HG03196 (cell line): Measurements from ENCODE around the gene ST6GALNAC3.

Experiments used
- ATAC-seq: cut with Tn5 transposase; IDR thresholded peaks from one replicate; pipeline ENCODE4 v1.9.1; 2021; ENCODE audit not compliant: unreplicated experiment

The ST6GALNAC3 gene

GRCh38 chr1:76279101-76279748 lies 204.7 kb downstream of the ST6GALNAC3 start:
- ATAC-seq = no peak

DNA sequence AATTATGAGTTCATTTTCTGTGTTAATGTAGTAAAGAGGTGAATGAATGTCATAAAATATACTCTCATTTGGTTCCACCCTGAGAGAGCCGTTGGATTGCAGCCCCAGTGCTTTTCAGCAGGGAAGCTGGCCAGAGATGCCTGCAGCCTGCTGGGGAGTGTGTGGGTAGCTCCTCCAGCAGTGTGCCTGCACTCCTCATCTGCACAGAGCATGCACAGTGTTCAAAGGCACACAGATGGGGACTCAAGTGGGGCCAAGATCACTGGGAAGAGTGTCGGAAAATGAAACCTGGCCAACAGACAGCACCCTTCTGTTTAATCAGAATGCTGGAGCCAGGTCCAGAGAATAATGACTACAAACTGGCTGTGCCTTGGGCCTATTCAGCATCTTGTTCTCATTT lies 206.8 kb downstream of the ST6GALNAC3 start:
- ATAC-seq = no peak

DNA sequence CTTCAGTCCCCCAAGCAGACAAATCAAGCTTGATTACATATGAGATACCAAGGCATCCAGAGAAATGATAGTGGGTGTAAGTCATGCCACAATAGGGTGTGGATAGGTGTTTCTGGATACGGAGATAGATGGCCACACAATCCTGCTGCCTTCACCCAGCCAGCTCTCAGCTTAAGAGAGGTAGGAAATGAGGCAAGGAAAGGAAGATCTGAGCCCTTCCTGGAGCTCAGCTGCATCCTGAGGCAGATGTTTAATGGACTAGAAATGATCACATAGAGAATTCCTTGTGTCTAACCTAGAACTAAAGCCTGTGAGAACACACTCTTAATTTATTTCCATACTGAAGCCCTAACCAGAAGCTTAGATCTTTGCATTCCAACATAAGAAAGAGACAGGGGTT lies 210.3 kb downstream of the ST6GALNAC3 start:
- ATAC-seq = no peak

- no peak for ATAC-seq
Observed at GRCh38 chr1:76285578-76286135, 211.1 kb downstream of the ST6GALNAC3 start.

DNA sequence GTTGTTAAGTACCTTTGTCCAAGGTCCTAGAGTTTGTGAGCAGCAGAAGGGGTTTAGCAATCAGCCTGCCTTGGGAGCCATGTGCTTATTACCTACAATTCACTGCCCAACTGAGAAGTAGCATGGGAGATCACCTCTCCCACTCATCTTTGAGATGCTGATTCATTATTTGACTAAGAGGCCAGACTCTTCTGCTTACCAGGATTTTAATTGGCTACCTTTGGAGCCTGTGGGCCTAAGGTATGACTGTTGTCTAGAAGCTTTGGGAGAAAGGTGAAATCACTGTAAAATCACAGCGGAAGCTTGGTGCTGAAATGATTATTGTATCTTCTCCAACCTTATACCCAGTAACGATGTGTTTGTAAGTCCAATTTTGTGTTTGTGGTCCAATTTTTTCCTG lies 213.4 kb downstream of the ST6GALNAC3 start:
- no peak for ATAC-seq

DNA sequence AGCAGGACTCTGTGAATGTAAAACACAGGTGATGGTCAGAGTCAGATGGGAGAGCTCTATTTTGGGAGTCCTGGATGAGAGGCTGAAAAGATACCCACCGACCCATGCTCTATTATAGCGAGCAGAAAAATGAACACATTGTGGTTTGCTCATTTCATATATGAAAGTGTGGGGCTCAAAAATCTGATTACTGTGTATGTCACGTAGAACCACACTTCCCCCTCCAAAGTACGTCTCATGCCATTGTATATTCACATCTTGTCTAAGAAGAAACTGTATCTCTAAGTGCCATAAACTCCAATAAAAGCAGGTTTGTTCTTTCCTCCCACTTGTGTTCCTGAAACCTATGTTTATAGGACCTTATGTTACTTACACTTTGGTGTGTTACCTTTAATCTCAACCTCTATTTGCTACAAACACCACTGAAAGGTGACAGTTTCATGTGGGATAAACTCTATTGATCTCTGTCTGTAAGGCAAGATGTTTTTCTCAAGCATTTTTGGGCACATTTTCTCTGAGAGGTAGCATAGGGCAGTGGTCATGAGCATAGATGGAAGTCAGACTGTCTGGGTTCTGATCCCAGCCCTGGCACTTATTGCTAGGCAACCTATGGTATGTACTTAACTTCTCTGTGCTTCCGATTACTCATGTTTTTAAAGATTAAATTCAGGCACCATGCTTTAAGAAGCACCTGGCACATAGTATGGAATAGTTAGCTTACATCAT lies 214.4 kb downstream of the ST6GALNAC3 start:
- no peak for ATAC-seq

DNA sequence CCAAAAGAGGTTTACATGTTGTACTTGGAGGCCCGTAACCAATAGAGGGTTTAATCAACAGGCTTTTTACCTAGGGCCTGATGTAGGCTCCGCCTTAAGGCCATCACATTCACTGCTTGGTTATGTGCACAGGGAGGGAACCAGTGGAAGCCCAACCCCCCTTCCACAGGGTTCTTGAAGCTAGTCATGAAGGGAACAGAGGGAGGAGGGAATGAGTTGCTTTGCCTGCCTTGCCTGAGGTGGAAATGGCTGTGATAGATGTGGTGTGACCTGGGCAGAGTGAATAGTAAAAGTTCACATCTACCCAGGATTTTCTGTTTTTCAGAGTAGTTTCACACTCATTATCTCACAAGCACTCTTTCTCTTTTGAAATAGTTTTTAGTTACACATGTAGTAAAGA lies 215.1 kb downstream of the ST6GALNAC3 start:
- ATAC-seq = no peak

GRCh38 chr1:76290271-76290670 lies 215.7 kb downstream of the ST6GALNAC3 start:
- no peak for ATAC-seq

- ATAC-seq = no peak
Observed at GRCh38 chr1:76291191-76291590, 216.6 kb downstream of the ST6GALNAC3 start.

DNA sequence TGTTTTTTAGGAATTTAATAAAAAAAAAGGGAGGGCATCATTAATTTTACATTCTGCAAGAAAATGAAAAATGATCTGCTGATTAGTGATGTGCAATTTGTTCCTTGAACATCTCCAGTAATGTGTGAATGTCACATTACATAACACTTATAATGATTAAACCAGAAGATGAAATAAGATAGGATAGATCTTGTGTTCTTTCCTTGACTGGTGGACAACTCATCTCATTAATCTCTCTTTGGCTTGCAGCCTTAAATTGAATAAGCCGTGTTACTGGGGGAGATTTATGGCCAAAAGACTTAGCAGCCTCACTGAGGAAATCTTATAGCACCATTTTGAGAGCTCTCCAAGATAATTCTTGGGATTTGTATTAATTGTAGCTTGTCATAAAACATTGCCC lies 217.2 kb downstream of the ST6GALNAC3 start:
- ATAC-seq = no peak

DNA sequence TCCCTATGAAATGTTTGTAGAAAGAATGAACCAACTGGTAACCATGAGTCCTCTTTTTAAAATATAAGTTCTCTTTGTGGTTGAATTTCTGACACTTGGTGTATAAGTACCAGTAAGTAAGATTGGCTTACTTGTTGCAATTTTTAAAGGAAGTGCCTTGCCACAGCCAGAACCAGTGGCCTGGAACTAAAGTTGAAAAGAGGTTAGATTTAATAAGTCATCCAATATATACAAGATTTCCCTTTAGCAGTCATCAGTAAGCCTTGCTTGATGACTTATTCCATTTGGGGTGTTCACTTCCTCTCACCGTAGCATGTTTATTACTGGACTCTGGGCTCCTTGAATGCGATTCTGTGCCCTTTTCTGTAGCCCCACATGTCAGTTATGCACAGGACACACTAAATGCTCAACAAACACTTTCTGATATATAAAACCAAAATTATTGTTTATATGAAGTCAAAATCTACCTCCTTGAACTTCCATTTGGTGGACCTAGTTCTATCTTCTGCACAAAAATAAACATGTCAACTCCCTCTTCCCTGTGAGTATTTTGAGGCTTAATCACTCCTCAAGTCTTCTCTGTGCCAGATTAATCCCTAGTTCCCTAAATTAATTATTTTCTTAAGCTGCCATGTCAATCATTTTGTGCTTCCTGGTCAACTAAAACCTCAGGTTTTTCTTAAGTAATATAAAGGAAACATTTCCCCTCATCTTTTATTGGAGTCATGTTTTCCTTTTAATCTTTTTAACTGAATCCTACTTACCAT lies 218.1 kb downstream of the ST6GALNAC3 start:
- peak; percentile 75 for ATAC-seq

DNA sequence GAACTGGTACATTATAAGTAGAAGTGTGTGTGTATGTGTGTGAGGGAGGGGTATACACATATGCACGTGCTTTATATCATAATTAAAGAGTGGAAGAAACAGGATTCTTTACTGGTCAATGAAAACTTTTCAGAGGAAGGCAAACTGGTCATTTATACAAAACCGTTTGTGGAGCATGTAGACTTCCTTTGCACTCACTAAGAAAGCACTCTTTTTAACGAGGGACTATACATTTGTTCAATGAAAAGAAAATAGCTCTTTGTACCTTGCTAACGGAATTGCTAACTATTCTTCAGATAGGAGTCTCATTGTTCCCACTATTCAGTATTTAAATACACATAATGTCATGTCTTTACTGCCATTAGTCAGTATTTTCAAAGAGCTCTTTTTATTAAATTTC lies 219.3 kb downstream of the ST6GALNAC3 start:
- no peak for ATAC-seq

- ATAC-seq = peak; percentile 71
Observed at GRCh38 chr1:76294482-76295194, 220.1 kb downstream of the ST6GALNAC3 start.

DNA sequence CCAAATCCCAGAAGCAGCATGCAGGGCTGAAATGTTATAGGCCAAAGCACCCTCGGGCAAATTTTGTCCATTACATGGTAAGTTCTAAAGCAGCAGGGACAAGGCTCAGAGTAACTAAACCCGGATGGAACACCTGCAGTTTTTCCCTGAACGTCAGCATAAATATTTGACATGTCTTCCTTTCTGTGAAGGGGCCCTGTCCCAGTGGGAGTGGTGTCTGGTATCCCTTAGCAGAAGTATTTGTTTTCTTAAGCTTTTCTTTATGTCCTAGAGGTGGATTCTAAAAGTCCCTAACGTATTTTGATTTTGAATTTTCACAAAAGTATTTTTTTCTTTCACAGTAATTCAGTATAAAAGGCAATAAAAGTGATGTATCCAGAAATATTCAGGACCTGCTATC lies 223.9 kb downstream of the ST6GALNAC3 start:
- no peak for ATAC-seq

- ATAC-seq = no peak
Observed at GRCh38 chr1:76299036-76299435, 224.5 kb downstream of the ST6GALNAC3 start.

DNA sequence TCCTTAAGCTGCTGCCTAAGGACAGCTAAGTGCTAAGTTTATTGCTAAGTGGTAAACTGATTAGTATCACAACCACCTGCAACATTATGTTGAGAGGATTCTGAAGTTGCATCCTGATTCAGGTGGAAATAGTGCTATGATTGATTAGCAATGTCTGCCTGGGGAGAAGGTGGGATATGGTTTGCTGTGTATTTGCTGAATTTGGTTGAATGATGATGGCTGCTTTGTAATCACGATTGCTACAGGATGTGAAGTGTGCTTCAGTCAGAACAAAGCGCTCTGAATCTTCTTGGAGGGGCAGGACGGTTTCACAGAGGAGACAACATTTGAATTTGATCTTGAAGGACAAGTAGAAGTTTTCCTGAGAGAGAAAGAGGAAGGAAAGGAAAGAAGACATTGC lies 226.0 kb downstream of the ST6GALNAC3 start:
- no peak for ATAC-seq

- no peak for ATAC-seq
Observed at GRCh38 chr1:76302711-76303339, 228.3 kb downstream of the ST6GALNAC3 start.

DNA sequence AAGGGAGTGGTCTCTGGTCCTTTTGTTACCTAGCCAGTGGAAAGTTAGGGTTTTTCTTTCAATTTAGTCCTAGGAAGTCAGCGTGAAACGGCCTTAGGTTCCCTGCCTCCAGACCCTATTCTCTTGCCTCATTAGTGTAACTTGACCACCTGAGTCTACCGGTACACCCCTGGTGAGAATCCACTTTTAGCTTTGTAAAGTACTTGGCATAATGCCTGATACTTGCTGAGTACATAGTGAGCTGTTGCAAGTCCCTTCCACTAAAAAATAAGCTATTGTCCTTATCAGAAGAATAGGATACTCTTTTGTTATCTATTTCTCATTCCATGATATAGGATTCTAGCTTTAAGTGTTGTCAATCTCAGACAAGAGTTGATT lies 228.8 kb downstream of the ST6GALNAC3 start:
- no peak for ATAC-seq

DNA sequence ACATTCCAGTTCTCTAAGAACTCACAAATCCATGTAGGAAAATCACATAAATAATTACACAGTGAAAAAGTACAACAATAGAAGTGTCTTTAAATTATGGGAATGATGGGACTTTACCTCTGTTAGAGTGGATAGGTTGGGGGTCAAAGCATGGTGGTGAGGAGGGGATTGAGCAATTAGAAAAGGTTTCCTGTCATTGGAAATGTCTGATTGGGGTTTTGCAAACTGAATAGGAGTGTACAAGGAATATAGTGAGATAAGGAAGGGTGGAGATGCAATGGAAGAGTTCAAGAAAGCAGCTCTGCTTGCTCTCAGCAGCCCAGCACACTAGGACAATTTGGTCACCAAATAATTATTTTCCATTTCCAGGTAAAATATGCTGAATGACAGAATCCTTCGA lies 238.8 kb downstream of the ST6GALNAC3 start:
- ATAC-seq = no peak

DNA sequence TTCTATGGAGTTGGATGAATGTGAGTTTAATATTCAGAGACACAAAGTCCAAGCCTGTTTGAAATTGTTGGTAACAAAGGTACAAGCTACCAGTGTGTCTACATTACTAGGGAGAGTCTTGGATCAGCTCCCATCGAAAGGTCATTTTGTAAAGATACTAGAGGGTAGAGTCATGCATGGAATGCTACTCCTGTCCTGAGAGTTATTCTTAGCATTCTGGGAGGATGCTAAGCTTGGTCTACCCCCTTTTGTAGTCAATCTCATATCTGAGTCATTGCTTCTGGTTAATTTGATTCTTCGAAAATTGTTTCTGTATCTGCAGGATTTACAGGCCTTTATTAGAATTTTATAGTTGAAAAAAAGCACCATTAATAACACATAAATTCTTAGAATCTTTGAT lies 240.2 kb downstream of the ST6GALNAC3 start:
- ATAC-seq = no peak
